Cardiac septum (tissue), 1 donor: ENCODE results near the gene ZCRB1. TPM values are rescaled to one million over a fixed set of nuclear protein-coding genes. Genes with fewer than 3 reads are reported as not detected.
"Not testable (repeated sequence)": the region's sequence is repeated elsewhere in the genome, so short reads cannot be mapped to it uniquely, and the experiment has no call there.

Source experiments
- DNase-seq: peaks from one replicate; pipeline ENCODE4 v3.0.0-alpha.2; 2020; ENCODE audit warnings: low spot score
- intact Hi-C: fragments of 100-400 bp; cut with DNase I; formaldehyde crosslinking; loops from one replicate; pipeline ENCODE4 v1.14.0; 2022
- total RNA-seq: library from RNA; stranded (reverse); fragmentation: NEBNext Ultra II Directional; extraction: Animal tissue kit (Norgen Biotek cat#: 25700); gene quantifications from one replicate; pipeline ENCODE4 v1.2.1, GENCODE V29; 2021
- donor health status: DM: no; HTN: no; CAD: no.

ZCRB1 gene
- total RNA-seq, 1 donor from 2014 or later: 57.1 TPM

DNA sequence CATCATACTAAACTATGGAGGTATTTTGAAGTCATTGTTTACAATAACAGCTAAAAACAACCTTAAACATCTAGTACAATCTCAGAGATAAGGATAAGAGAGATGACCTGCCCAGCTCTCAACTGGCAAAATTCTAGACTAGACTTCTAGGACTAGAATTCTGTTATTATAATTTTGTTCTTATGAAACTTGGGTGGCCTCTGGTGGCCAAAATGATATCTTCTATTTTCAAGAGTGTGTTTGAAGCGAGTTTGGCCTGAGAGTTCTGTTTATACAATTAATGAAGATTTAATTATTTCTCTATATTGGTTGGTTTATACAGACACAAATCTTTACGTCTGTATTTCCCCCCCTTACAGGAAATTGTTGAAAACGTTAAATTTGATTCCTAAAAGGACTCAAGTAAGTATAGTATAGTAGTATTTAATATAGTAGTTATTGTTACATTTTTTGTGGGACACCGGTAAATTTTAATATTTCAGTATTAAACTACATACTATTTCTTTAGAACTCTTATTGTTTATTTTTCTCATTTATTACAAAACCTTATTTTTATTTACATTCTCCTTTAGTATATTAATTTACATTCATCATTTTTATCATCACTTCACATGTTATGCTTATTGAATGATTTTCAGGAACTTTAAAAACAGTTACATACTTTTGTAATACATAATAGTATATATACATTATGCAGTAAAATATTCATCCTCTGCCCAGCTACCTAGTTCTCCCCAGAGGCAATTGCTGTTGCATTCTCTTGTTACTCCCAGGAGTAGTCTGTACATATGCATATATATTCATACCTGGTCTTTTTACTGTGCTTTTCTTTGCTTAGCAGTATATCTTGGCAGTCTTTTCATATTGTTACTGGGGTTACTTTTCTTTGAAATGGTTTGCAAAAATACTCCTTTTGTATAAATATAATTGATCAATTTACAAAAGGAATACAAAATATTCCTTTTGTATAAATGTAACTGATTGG lies 6.7 kb upstream of the ZCRB1 start:
- DNase-seq: no peak
- intact Hi-C loops: loop anchor here (2.0 kb wide), 1 partner anchor 204 kb away; no protein-coding TSS in a partner anchor

DNA sequence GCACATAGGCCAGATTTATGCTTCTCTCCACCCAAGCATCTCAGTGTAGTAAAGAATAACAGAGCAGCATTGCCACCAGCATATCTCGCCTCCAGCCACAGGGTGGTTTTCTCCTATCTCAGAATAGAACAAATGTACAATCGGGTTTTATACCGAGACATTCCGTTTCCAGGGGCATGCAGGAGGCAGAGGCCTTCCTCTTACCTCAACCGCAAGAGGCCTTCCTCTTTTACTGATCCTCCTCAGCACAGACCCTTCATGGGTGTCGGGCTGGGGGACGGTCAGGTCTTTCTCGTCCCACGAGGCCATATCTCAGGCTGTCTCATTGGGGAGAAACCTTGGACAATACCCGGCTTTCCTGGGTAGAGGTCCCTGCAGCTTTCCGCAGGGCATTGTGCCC lies 4.2 kb upstream of the ZCRB1 start:
- intact Hi-C loops, DNase-seq: not testable (repeated sequence)

GRCh38 chr12:42327227-42327590 lies 1.3 kb upstream of the ZCRB1 start:
- no peak for DNase-seq
- intact Hi-C loops: loop anchor here (5.0 to 10.0 kb wide), 2 partner anchors 92 to 185 kb away; partner anchors contain the start of genes GXYLT1 and YAF2

DNA sequence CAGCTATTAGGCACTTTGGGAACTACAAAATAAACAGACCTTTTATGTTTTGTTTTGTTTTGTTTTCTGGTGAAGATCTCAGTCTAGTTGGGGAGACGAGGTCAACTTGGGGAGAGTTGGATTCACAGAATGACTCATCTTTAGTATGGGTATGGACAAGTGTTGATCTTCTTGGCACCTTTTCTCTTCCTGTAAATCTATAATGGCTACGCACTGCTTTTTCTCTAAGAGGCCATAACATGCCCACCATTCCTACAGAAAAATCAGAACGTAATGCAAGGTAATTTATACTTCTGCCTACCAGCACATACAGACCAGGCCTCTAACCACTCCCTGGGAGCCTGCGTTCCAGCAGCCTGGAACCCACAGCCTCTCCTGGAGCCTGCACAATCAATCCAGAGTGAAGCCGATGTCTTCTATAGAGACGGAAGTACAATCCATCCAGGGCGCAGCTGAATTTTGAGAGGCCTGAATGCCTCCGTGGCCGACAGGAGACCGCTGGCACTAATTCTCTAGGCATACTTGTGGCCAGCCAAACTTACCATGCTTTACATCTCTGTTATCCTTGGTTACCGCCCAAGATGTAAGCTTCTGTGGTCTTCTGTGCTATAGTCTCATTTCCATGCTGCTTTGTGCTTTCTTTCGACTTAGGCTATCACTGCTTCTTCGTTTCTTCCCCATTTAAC lies 790 bp upstream of the ZCRB1 start:
- intact Hi-C loops: loop anchor here (5.0 to 10.0 kb wide), 2 partner anchors 92 to 184 kb away; partner anchors contain the start of genes GXYLT1 and YAF2
- no peak for DNase-seq

DNA sequence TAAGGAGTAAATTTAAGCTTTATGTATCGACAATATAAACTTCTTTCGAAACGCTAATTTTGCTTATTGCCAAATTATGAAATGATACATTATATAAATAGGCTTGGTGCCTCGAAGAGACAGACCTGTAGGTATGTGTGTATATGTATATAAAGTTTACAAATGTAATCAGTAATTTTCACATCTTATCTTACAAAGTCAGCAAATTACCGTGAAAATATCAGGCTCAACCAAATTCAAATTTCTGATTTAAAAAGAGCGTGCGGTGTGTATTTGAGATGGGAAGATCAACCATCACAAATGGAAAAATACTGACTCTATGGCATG lies 605 bp downstream of the ZCRB1 start:
- intact Hi-C loops: loop anchor here (5.0 to 10.0 kb wide), 2 partner anchors 90 to 183 kb away; partner anchors contain the start of genes GXYLT1 and YAF2

GRCh38 chr12:42323856-42324255 lies 2.0 kb downstream of the ZCRB1 start:
- no peak for DNase-seq
- intact Hi-C loops: loop anchor here (10.0 kb wide), 1 partner anchor 89 kb away; the partner anchor contains the start of gene YAF2

More for the DNA sequence above, 605 bp downstream of the ZCRB1 start:
- no peak for DNase-seq

GRCh38 chr12:42322567-42322966 lies 3.3 kb downstream of the ZCRB1 start:
- no peak for DNase-seq
- intact Hi-C loops: loop anchor here (10.0 kb wide), 1 partner anchor 88 kb away; the partner anchor contains the start of gene YAF2

- intact Hi-C loops: loop anchor here (10.0 kb wide), 1 partner anchor 86 kb away; the partner anchor contains the start of gene YAF2
- no peak for DNase-seq
Measured at GRCh38 chr12:42320796-42321195, 5.1 kb downstream of the ZCRB1 start.

GRCh38 chr12:42315108-42315507 lies 10.8 kb downstream of the ZCRB1 start:
- intact Hi-C loops: no loop called here
- no peak for DNase-seq

GRCh38 chr12:42309996-42310395 lies 15.9 kb downstream of the ZCRB1 start:
- intact Hi-C loops: no loop called here

DNA sequence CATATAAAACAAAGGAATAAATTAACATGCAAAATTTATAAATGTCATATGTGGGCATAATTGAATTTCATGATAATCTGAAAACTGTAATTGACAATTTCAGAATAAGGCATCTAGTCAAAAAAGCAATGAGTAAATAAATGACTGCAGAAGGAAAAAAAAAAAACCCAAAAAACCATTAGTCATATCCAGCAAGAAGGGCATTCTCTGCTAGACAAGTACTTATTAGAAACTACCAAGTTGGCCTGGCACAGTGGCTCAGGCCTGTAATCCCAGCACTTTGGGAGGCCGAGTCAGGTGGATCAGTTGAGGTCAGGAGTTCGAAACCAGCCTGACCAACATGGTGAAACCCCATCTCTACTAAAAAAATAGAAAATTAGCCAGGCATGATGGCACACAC lies 17.5 kb downstream of the ZCRB1 start:
- DNase-seq: no peak

More at GRCh38 chr12:42309996-42310395, 15.9 kb downstream of the ZCRB1 start:
- no peak for DNase-seq

DNA sequence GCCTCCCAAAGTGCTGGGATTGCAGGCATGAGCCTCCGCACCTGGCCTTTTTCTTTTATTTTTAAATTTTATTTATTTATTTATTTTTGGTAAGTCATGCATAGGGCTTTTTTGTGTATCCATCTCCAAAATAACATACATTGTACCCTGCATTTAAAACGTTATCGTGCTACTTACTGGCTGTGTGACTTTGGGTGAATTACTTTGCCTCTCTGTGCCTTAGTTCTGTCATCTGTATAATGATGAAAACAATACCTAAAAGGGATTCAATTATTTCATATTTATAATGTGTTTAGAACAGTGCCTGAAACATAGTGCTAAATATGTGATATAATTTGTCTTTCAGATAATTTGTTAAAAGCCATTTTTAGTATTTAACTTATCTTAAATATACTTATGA lies 19.6 kb downstream of the ZCRB1 start:
- DNase-seq: no peak
- intact Hi-C loops: no loop called here

More for the DNA sequence above, 17.5 kb downstream of the ZCRB1 start:
- intact Hi-C loops: no loop called here

- intact Hi-C loops: no loop called here
- no peak for DNase-seq
Measured at GRCh38 chr12:42299392-42300308, 26.2 kb downstream of the ZCRB1 start.

- DNase-seq: no peak
- intact Hi-C loops: no loop called here
Measured at GRCh38 chr12:42298887-42299286, 27.0 kb downstream of the ZCRB1 start.

DNA sequence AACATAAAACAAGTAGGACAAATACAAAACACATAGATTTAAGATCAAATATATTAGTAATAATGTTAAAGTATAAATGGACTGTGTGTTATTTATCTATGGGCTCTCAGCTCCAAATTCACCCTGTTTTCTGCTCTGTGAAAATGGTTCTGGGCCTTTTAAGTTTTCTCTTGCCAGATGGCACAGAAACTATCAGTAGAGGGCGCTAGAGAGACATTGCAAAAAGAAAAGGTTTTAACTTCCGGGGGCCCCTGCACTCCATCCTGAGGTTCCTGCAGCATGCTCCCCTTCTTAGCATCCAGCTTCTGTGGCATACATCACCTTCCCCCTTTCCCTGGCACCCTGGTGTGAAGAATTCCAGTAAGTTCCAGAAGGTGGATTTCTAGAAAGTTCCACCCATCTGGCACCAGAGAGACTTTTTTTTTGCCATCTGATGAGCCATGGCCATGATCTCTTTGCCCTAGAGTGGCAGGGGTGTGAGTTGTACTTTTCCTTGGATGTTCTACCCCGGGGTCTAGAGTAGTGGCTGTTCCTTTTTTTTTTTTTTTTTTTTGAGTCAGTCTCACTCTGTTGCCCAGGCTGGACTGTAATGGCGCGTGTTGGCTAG lies 29.3 kb downstream of the ZCRB1 start:
- DNase-seq: no peak
- intact Hi-C loops: no loop called here

DNA sequence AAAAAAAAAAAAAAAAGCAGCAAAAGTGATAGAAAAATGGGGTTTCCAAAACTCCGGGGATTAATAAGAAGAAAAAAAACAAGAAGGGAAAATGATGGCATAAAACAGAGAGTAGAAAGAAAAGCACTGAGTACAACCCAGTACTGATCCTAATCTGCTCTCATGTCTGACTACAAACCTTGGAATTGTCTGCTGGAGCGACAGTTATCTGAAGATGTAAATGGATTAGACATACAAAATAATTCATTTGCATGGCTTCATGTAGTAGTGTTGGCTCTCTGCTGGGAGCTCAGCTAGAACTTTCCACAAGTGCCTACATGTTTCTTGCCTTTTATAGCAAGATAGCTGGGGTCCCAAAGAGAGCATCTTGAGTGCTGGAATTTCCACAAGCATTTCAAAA lies 34.2 kb downstream of the ZCRB1 start:
- intact Hi-C loops: no loop called here
- DNase-seq: no peak

GRCh38 chr12:42288544-42288943 lies 37.4 kb downstream of the ZCRB1 start:
- intact Hi-C loops: no loop called here
- no peak for DNase-seq

DNA sequence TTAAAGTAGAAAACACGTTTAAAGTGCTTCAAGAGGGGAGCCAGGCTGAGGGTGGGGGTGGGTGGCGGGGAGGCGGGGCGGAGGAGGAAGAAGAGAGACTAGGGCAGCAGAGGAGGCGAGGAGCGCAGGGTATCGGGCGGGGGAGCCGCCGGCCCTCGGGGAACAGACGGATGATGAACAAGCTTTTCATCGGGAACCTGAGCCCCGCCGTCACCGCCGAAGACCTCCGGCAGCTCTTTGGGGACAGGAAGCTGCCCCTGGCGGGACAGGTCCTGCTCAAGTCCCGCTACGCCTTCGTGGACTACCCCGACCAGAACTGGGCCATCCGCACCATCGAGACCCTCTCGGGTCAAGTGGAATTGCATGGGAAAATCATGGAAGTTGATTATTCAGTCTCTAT lies 39.2 kb downstream of the ZCRB1 start:
- intact Hi-C loops: no loop called here

DNA sequence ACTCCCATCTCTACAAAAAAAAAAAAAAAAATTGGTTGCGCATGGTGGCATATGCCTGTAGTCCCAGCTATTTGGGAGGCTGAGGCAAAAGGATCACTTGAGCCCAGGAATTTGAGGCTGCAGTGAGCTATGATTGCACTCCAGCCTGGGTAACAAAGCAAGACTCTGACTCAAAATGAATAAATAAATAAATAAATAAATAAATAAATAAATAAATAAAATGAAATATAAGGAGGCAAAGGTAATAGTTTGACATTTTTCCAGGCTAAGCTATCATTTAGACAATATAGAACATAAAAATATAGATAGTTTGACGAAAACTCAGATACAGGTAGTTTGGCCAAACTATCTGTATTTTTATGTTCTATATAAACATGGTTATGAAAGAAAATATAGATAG lies 40.5 kb downstream of the ZCRB1 start:
- intact Hi-C loops: no loop called here
- no peak for DNase-seq

More for the DNA sequence above, 39.2 kb downstream of the ZCRB1 start:
- no peak for DNase-seq
